Measurements from ENCODE around the gene PANK4. TPM values are rescaled to one million over a fixed set of nuclear protein-coding genes. Genes with fewer than 3 reads are reported as not detected.

The PANK4 gene
- total and polyA plus RNA-seq, 10 of the 15 experiments (the other 5 are each of a cell fraction or from before 2014, with no cell fraction given) = 0.35 to 38.0 (median 18.6) TPM

- no peak overlapping the region for H3K4me2 ChIP-seq (ENCODE audit: control insufficient read depth, insufficient read depth)
- H3K79me2 ChIP-seq (ENCODE audit: control insufficient read depth, insufficient read depth, low read length) = no peaks in the 10 kb centered on the region
- in situ Hi-C loops (cut with MboI) = no loop called here
- H2AFZ ChIP-seq (ENCODE audit: control insufficient read depth, low read depth, low read length) = no peak overlapping the region
- SMC1A ChIA-PET (ENCODE audit: uncharacterized antibody, unreplicated experiment) = no interaction called here
- H3K4me1 ChIP-seq (ENCODE audit: control insufficient read depth, insufficient read depth, low read length) = no peaks in the 10 kb centered on the region
- POLR2A ChIA-PET = interaction anchor here (0.5 kb wide), 1 partner anchor 56 kb away, joined by 3 read pairs; no protein-coding TSS in a partner anchor
- TF ChIP-seq ZZZ3 (IDR thresholded peaks at IDR 0.05; ENCODE audit: control insufficient read depth, insufficient read length, low read depth) = no peak
- 0 out of 2 replicates have a peak, but pooled peaks have one; percentile 35 for TF ChIP-seq POLR2A (IDR thresholded peaks at IDR 0.05; ENCODE audit: low read depth, low read length)
- no TSS peak for BruUV-seq (replicated peaks)
- no peaks in the 10 kb centered on the region; the same call in 2 of the 3 replicates for H3K9me3 ChIP-seq (replicated peaks; ENCODE audit: control insufficient read depth, insufficient read depth, low read length)
- DNase-seq (ENCODE audit: low read depth, low spot score) (no peak), FAIRE-seq (no peak), ATAC-seq (no peak)
- no peaks in the 10 kb centered on the region for H4K20me1 ChIP-seq (ENCODE audit: control insufficient read depth, insufficient read depth)
- intact Hi-C loops (cut with micrococcal nuclease; ENCODE audit: unreplicated experiment) = no loop called here
- WGBS (ENCODE audit: insufficient coverage, insufficient replicate concordance, low lambda C conversion rate, missing lambda C conversion rate) = 80% methylated on average over 34 of the region's 34 CpGs
- no peaks in the 10 kb centered on the region for H3K27me3 ChIP-seq (replicated peaks in 1 of 2; ENCODE audit: control insufficient read depth in 2 of 2, insufficient read depth in 2 of 2, low read length in 1 of 2)
- CTCF ChIA-PET = no interaction called here
- RAD21 ChIA-PET (ENCODE audit: unreplicated experiment) = no interaction called here
- no peak overlapping the region for H3K4me3 ChIP-seq
- no peaks in the 10 kb centered on the region; a peak in 1 of 4 replicates for H3K36me3 ChIP-seq (ENCODE audit: control insufficient read depth in 2 of 2, insufficient read depth in 2 of 2, low read length in 1 of 2)
- no peak overlapping the region for H3K27ac ChIP-seq (ENCODE audit: control insufficient read depth, insufficient read depth)
- no peak overlapping the region for H3K9ac ChIP-seq (ENCODE audit: control insufficient read depth, insufficient read depth, low read length)
Measured at GRCh38 chr1:2566101-2567045, 40.0 kb upstream of the PANK4 start.

DNA sequence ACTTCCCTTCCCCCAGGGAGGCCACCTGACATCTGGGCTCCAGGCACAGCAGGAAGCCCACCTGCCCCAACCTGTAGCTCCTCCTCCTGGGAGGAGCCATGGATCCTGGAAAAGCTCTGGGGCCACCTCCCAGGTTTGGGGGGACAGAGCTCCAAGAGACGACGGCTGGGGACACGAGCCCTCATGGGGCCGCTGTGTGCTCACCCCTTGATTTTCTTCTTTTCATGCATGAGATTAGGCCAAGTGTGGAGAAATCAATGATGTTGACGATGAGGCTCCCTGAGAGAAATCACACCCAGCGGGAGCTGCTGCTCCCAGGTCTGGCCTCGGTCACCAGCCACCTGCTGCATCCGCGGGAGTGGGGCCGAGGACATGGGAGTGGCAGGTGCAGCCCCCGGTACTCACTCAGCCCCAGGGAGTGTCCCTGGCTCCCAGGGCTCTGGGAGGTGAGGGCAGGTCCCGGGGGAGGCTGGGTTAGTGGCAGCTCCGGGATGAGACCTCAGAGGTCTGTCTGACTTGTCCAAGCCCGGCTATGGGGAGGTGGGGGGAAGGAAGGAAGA is 38.5 kb upstream of the PANK4 start:
- Histone ChIP-seq H3K4me1 (ENCODE audit: control insufficient read depth, insufficient read depth, low read length) (no peaks in the 10 kb centered on the region), H3K79me2 (ENCODE audit: control insufficient read depth, insufficient read depth, low read length) (no peaks in the 10 kb centered on the region; the same call in 1 of the 2 replicates), H2AFZ (ENCODE audit: control insufficient read depth, low read depth, low read length) (no peak overlapping the region), H3K9me3 (replicated peaks; ENCODE audit: control insufficient read depth, insufficient read depth, low read length) (no peaks in the 10 kb centered on the region), H3K4me3 (no peak overlapping the region), H3K36me3 (ENCODE audit: control insufficient read depth in 2 of 2, insufficient read depth in 2 of 2, low read length in 1 of 2) (no peaks in the 10 kb centered on the region; a peak in 2 of 4 replicates), H3K27ac (ENCODE audit: control insufficient read depth, insufficient read depth) (no peak overlapping the region), H3K9ac (ENCODE audit: control insufficient read depth, insufficient read depth, low read length) (no peak overlapping the region), H3K27me3 (replicated peaks in 1 of 2; ENCODE audit: control insufficient read depth in 2 of 2, insufficient read depth in 2 of 2, low read length in 1 of 2) (no peaks in the 10 kb centered on the region), H3K4me2 (ENCODE audit: control insufficient read depth, insufficient read depth) (no peak overlapping the region), H4K20me1 (ENCODE audit: control insufficient read depth, insufficient read depth) (no peaks in the 10 kb centered on the region)
- 29% methylated on average over 14 of the region's 14 CpGs for WGBS (ENCODE audit: insufficient coverage, insufficient replicate concordance, low lambda C conversion rate, missing lambda C conversion rate)
- POLR2A ChIA-PET = no interaction called here
- ATAC-seq (no peak), FAIRE-seq (no peak), DNase-seq (ENCODE audit: low read depth, low spot score) (no peak)
- CTCF ChIA-PET = no interaction called here
- RAD21 ChIA-PET (ENCODE audit: unreplicated experiment) = interaction anchor here (1.1 kb wide), 1 partner anchor 9 kb away, joined by 3 read pairs; the partner anchor contains the start of gene TNFRSF14
- intact Hi-C loops (cut with micrococcal nuclease; ENCODE audit: unreplicated experiment) = no loop called here
- in situ Hi-C loops (cut with MboI) = no loop called here
- peak; percentile 25 for TF ChIP-seq POLR2A (IDR thresholded peaks at IDR 0.05; ENCODE audit: low read depth, low read length)
- TF ChIP-seq, protein P1, sequence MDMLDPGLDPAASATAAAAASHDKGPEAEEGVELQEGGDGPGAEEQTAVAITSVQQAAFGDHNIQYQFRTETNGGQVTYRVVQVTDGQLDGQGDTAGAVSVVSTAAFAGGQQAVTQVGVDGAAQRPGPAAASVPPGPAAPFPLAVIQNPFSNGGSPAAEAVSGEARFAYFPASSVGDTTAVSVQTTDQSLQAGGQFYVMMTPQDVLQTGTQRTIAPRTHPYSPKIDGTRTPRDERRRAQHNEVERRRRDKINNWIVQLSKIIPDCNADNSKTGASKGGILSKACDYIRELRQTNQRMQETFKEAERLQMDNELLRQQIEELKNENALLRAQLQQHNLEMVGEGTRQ (IDR thresholded peaks at IDR 0.05; ENCODE audit: borderline replicate concordance, low read depth, low read length) = no peak
- SMC1A ChIA-PET (ENCODE audit: uncharacterized antibody, unreplicated experiment) = no interaction called here
- BruUV-seq (replicated peaks) = no TSS peak

All from GM12878 (cell line).